Erythroblast (primary cell): ENCODE data around the gene CLSTN2.

Experiments
- DNase-seq, 2 experiments: peaks; one replicate each; lab custom pipeline; 2025; lab: John Stamatoyannopoulos, UW
- GATA1 ChIP-seq: IDR thresholded peaks from 2 replicates; pipeline ENCODE4 v1.6.1; 2011; ENCODE audit warnings: low read depth, mild to moderate bottlenecking, control low read depth, low read length, moderate library complexity
- POLR2A ChIP-seq: IDR thresholded peaks from 2 replicates; pipeline ENCODE4 v1.6.1; 2011; ENCODE audit warnings: mild to moderate bottlenecking, low read length

Gene CLSTN2

GRCh38 chr3:139933766-139934165 is 1.2 kb upstream of the CLSTN2 start:
- no peak for DNase-seq
- TF ChIP-seq GATA1 (no peak), POLR2A (no peak)

- DNase-seq, result peak; percentile 9 to 18
These were observed 371 bp upstream of the CLSTN2 start for GRCh38 chr3:139934613-139935015.

GRCh38 chr3:139935866-139936817 is 1.2 kb downstream of the CLSTN2 start:
- TF ChIP-seq POLR2A (no peak), GATA1 (no peak)
- no peak for DNase-seq

More at GRCh38 chr3:139934613-139935015, 371 bp upstream of the CLSTN2 start:
- no peak for TF ChIP-seq POLR2A
- TF ChIP-seq GATA1, result no peak

GRCh38 chr3:139937674-139938279 is 2.8 kb downstream of the CLSTN2 start:
- TF ChIP-seq POLR2A (no peak), GATA1 (no peak)
- DNase-seq, result peak; percentile 19 to 34

- no peak for DNase-seq
- no peak for TF ChIP-seq GATA1
- TF ChIP-seq POLR2A, result no peak
These were observed 4.8 kb downstream of the CLSTN2 start for GRCh38 chr3:139939681-139940190.

GRCh38 chr3:139940622-139941021 is 5.6 kb downstream of the CLSTN2 start:
- no peak for TF ChIP-seq GATA1
- TF ChIP-seq POLR2A, result no peak
- DNase-seq, result no peak

- TF ChIP-seq POLR2A (no peak), GATA1 (no peak)
- DNase-seq, result no peak
These were observed 6.6 kb downstream of the CLSTN2 start for GRCh38 chr3:139941580-139941979.

- no peak for DNase-seq
- TF ChIP-seq POLR2A (no peak), GATA1 (no peak)
These were observed 9.4 kb downstream of the CLSTN2 start for GRCh38 chr3:139944256-139944910.

GRCh38 chr3:139945386-139945785 is 10.4 kb downstream of the CLSTN2 start:
- TF ChIP-seq GATA1, result no peak
- no peak for TF ChIP-seq POLR2A
- no peak for DNase-seq

GRCh38 chr3:139945942-139946341 is 11.0 kb downstream of the CLSTN2 start:
- no peak for DNase-seq
- TF ChIP-seq GATA1 (no peak), POLR2A (no peak)

- TF ChIP-seq GATA1, result no peak
- no peak for DNase-seq
These were observed 13.5 kb downstream of the CLSTN2 start for GRCh38 chr3:139948467-139948866.

GRCh38 chr3:139948898-139949297 is 13.9 kb downstream of the CLSTN2 start:
- DNase-seq, result no peak
- TF ChIP-seq POLR2A (no peak), GATA1 (no peak)

- TF ChIP-seq GATA1 (no peak), POLR2A (no peak)
- no peak for DNase-seq
These were observed 18.3 kb downstream of the CLSTN2 start for GRCh38 chr3:139953131-139953910.
